GM18526 (cell line): ENCODE data around the gene SPOCK1.

ENCODE experiments used
- POLR2A ChIP-seq: IDR thresholded peaks from 3 replicates; pipeline ENCODE4 v1.6.1; 2011; ENCODE audit not compliant: insufficient read length; ENCODE audit errors: extremely low read depth

The SPOCK1 gene

DNA sequence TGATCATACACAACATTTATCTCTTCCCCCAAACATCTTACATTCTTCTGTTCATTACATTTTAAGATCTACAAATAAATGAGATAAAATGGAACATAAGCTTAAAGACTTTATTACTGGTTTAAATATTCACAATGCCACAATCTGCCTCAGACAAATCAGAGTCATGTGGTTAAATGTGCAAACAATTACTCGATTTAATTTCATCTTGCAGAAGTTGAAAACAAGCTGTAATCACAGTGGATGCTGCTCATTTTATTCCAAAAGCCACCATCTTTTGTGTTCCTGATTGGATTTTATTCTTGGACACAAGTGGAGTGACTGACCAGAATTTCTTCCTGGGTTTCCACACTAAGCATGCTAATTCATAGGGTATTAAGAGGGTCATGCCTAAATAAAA lies 33.2 kb downstream of the SPOCK1 start:
- TF ChIP-seq POLR2A: no peak

DNA sequence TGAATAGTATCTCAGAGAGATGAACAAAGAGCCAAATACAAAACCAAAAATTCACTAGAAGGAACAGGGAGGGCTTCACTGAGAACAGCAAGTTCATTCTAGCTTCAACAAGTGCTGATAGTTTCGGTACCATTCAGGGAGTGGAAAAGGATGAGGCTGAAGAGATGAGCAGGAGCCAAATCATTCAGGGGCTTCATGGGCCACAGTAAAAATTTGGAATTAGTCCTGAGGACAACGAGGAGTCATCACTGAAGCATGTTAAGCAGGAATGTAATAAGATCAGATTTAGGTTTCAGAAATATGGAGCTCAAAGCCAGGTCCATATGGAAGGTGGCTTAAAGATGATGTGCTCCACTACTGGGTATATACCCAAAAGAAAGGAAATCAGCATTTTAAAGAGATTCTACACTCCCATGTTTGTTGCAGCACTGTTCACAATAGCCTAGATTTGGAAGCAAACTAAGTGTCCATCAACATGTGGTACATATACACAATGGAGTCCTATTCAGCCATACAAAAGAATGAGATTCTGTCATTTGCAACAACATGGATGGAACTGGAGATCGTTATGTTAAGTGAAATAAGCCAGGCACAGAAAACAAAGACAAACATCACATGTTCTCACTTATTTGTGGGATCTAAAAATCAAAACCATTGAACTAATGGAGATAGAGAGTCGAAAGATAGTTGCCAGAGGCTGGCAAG lies 36.2 kb downstream of the SPOCK1 start:
- no peak for TF ChIP-seq POLR2A

DNA sequence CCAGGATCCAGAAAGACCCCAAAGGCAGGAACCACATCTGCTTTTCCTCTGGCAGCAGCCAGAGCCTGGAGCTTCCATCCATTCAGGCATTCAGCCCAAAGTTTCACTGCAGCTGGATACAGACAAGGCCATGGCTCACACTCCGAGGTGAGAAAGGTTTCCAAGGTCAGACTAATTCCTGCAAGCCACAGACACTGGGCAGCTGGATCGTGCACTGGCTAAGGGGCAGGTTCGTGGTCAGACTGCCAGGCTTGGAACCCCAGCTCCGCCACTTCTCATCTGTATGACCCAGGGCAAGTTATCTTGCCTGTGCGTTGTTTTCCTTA lies 36.9 kb downstream of the SPOCK1 start:
- no peak for TF ChIP-seq POLR2A

- TF ChIP-seq POLR2A: no peak
Observed at GRCh38 chr5:137461391-137462264, 37.5 kb downstream of the SPOCK1 start.

GRCh38 chr5:137454671-137455070 lies 44.5 kb downstream of the SPOCK1 start:
- TF ChIP-seq POLR2A: no peak

GRCh38 chr5:137453483-137454080 lies 45.5 kb downstream of the SPOCK1 start:
- TF ChIP-seq POLR2A: no peak

GRCh38 chr5:137450759-137451158 lies 48.4 kb downstream of the SPOCK1 start:
- TF ChIP-seq POLR2A: no peak

DNA sequence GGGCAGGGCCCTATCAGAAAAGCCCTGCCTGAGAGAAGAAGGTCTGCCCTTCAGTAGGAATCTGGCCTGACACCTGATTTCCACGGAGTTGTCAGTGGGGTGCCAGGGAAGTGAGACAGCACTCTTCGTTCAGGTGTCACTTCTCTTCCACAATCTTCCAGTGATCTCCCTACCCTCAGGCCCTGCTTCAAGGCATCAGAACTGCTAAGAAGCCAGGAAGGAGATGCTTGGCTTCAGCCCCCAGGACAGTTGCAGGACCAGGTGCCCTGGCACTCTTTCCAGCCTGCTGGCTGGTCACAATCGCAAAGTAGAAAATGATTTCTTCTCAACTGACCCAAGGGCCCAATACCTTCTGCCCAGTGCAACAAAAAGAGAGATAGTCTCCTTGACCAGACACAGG lies 50.3 kb downstream of the SPOCK1 start:
- no peak for TF ChIP-seq POLR2A

DNA sequence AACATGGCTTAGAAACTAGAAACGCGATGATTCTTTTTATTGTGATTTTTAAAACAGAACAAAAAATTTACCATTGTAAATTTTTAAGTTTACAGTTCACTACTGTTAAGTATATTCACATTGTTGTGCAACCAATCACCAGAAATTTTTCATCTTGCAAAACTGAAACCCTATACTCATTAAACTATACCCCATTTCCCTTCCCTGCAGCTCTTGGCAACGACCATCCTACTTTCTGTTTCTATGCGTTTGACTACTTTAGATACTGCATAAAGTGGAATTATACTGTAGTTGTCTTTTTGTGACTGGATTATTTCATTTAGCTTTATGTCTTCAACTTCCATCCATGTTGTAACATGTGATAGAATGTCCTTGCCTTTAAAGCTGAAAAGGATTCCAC lies 52.5 kb downstream of the SPOCK1 start:
- no peak for TF ChIP-seq POLR2A

DNA sequence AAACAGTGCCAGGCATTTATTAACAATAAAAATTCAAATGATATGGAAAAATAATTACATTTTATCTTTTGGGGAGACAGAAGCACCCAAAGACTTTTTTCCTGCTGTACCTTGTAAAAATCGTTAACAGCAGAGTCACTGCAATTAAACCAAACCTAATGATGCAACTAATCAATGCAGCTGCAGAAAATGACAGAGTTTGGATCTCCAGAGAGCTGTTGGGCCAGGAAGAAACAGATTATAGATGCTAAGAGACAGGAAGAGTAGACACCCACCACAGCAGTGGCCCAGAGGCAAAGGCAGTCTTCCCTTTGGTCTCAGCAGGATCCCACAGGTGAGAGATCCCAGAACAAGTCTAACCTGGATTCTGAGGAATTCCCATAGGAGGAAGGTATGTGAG lies 53.0 kb downstream of the SPOCK1 start:
- TF ChIP-seq POLR2A: no peak

DNA sequence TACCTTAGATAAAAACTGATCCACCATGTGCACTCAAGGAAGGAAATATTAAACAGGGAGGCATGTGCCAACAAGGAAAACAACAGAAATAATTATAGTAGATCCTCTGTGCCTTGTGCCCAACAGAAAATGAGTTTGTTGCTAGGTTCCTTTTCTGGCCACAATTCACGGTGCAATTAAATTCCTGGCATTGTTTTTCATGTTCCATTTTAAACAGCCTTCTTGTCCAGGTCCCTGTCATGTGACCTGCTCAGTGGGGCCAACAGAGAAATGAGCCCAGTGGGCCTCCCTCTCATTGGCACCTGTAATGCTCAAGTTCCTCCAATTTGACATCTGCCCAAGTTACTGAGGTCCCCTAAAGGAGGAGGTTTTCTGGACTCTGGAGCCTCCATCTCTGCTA lies 56.5 kb downstream of the SPOCK1 start:
- TF ChIP-seq POLR2A: no peak

DNA sequence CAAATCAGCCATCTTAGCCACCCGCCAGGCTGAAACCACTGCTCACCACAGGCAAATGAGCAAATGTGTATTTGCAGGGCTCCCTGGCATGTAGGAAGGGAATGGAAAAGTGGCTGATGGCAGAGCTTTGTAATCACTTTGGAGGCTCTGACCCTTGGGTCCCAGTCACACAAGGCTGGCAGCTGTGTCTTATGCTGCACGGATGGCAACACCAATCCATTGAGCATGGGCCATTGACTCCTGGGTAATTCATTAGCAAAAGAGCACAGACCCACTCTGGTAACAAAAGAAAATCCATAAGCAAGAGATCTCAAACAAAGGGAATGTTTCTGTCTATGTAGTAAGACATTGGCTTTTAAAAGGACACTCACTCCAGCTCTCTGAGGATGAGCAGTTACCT lies 57.6 kb downstream of the SPOCK1 start:
- TF ChIP-seq POLR2A: no peak

GRCh38 chr5:137440795-137441194 lies 58.3 kb downstream of the SPOCK1 start:
- no peak for TF ChIP-seq POLR2A

GRCh38 chr5:137439645-137440044 lies 59.5 kb downstream of the SPOCK1 start:
- TF ChIP-seq POLR2A: no peak

DNA sequence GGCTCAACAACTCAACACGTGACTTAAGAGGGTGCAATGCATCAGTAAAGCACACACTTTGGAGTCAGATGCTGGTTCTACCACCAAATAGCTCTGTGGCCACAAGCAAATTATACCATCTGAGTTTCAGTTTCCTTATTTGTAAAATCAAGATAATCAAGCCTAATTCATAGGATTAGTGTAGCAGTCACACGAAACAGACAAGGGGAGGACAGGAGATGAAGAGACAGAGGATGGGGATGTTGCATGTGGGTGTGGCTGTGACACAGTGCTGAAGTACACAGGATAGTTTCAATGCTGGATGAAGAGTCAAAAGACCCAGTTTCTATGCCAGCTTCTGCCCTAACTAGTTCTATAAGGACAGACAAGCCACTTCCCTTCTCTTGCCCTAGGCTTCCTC lies 60.2 kb downstream of the SPOCK1 start:
- TF ChIP-seq POLR2A: no peak

DNA sequence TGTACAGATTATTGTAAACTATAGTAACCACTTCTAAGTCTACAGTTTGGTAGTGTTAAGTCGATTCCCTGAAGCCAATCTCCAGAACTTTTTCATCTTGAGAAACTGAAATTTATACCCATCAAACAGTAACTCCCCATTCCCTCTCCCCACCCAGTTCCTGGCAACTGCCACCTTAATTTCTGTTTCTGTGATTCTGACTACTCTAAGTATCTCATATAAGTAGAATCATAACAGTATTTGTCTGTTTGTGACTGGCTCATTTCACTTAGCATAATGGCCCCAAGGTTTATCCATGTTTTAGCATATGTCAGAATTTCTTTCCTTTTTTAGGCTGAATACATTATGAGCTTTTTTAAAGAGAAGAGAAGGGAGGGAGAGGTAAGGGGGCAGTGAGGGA lies 61.4 kb downstream of the SPOCK1 start:
- TF ChIP-seq POLR2A: no peak
